Duodenal mucosa (tissue), 2 donors: ENCODE results near the gene TMEM30A.
A peak's percentile ranks its signal among the peaks of the same experiment; 100 is the strongest.

Experiments used
- H3K27ac ChIP-seq: one replicate; pipeline ENCODE4 v1.7.0; 2013; ENCODE audit warnings: low read depth, low read length
- H3K27me3 ChIP-seq, 2 donors: one replicate each; pipeline ENCODE4 v1.7.0; 2013; ENCODE audit warnings: low read length in 2 of 2, control low read depth in 1 of 2; ENCODE audit not compliant: insufficient read depth in 2 of 2, control insufficient read depth in 1 of 2
- H3K36me3 ChIP-seq, 2 donors: one replicate each; pipeline ENCODE4 v1.7.0; 2013; ENCODE audit warnings: low read length in 2 of 2, control low read depth in 1 of 2; ENCODE audit not compliant: insufficient read depth in 2 of 2, control insufficient read depth in 1 of 2
- H3K4me1 ChIP-seq, 2 donors: one replicate each; pipeline ENCODE4 v1.7.0; 2013; ENCODE audit warnings: low read length in 2 of 2, control low read depth in 1 of 2; ENCODE audit not compliant: insufficient read depth in 2 of 2, control insufficient read depth in 1 of 2
- H3K4me3 ChIP-seq, 2 donors: one replicate each; pipeline ENCODE4 v1.7.0; 2013; ENCODE audit warnings: low read length in 2 of 2, low read depth in 1 of 2
- H3K9ac ChIP-seq, 2 donors: one replicate each; pipeline ENCODE4 v1.7.0; 2013; ENCODE audit warnings: low read length in 2 of 2, low read depth in 1 of 2
- H3K9me3 ChIP-seq, 2 donors: one replicate each; pipeline ENCODE4 v1.7.0; 2013; ENCODE audit warnings: low read length in 2 of 2, control low read depth in 1 of 2; ENCODE audit not compliant: control insufficient read depth in 1 of 2

Gene TMEM30A

DNA sequence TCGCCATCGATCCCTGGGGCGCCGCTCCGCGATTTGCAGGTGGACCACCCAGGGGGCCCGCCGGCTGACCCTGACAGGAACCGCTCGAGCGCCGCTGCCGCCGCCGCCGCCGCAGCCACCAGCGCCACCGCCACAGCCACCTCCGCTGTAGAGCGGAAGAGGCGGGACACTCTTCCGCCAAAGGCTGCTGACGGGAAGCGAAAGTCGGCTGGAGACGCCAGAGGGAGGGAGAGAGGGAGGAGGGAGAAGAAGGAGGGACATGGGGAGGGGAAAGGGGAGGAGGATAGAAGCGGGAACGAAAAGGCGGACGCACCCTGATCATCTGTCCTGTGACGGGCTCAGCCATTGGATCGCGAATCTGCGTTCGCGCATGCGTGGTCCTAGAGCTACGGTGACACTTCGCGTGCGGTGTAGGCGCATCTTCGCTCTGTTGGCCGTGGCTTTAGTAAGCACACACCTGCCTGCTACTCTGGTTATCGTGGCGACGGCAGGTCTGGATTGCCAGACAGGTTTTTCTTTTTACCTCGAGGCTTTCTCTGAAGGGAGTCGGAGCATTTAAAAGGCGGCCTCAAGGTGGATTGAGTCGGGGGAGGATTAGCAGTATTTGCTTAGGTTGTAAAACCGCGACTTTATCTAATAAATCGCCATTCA, at the start of gene TMEM30A:
TSS of gene TMEM30A (minus strand) at position 161 of the 651 bp plus-strand sequence. CDS start at position 7, 154 bp downstream.
- H3K4me3 ChIP-seq, result peak within 1 kb of the TSS; percentile 98 to 99
- H3K9me3 ChIP-seq, result no peaks in the 10 kb centered on the region
- no peaks in the 10 kb centered on the region for H3K36me3 ChIP-seq
- peak within 1 kb of the TSS; percentile 88 to 98 for H3K9ac ChIP-seq
- H3K4me1 ChIP-seq, result peaks cover 16 to 17% of the 10 kb centered on the region in 2 donors
- H3K27ac ChIP-seq, result peak within 1 kb of the TSS; percentile 85
- H3K27me3 ChIP-seq, result no peaks in the 10 kb centered on the region

DNA sequence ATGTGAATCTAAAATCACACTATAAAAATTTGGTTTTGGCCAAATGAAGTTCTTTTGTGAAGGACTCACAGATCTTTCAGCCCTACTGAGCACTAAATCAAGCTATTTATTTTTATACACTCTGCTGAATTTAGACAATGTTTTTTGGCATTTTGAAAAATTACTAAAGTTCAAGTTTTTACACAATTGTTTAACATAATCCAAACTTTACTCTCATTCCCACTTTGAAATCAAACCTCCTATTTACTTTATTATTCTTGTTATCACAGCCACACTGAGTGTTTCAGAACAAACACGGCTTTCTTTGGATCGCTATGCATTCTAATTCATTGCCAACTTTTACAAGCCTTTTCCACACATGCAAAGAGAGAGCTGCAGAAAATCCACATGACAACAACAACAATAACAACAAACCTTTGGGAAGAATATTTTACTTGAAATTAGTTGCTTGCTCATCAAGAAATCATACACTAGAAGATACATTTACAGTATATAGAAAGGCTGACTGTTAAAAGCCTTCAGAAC, 49.1 kb upstream of the TMEM30A start:
- Histone ChIP-seq H3K27ac (no peak overlapping the region), H3K9me3 (no peaks in the 10 kb centered on the region), H3K27me3 (no peaks in the 10 kb centered on the region), H3K9ac (no peak overlapping the region), H3K36me3 (no peaks in the 10 kb centered on the region), H3K4me3 (no peak overlapping the region), H3K4me1 (no peaks in the 10 kb centered on the region)

DNA sequence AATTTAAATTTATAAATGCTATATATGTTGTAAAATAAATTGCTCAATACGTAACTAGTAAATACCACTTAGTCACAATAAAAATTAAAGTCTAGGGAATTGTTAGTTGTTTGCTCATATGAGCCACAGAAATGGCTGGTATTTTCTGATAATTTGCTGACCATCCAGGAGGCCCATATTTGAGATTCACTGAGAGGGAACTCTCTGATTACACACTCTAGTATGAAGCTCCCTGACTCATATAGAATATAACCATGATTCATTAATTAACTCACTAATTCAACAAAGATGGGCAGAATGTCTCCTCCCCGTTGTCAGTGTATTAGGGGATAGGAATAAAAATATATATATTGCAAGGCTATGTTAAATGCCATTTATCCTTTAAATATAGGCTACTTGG, 46.6 kb upstream of the TMEM30A start:
- Histone ChIP-seq H3K9ac (no peak overlapping the region), H3K36me3 (no peaks in the 10 kb centered on the region), H3K27me3 (no peaks in the 10 kb centered on the region), H3K9me3 (no peaks in the 10 kb centered on the region), H3K27ac (no peak overlapping the region), H3K4me3 (no peak overlapping the region), H3K4me1 (no peaks in the 10 kb centered on the region)

DNA sequence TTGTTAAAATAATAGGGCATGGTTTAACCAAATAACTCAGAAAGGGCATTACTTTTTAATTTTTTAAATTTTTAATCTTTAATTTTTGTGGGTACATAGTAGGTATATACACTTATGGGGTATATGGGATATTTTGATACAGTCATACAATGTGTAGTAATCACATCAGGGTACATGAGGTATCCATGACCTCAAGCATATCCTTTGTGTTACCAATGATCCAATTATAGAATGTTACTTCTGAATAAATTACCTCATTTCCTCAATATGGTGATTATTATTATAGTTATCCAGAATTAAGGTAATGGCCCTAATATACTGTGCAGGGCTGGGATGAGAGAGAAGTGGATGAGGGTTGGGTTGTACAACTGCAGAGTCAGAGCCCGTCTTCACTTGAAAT, 45.1 kb upstream of the TMEM30A start:
- Histone ChIP-seq H3K4me1 (no peaks in the 10 kb centered on the region), H3K36me3 (no peaks in the 10 kb centered on the region), H3K4me3 (no peak overlapping the region), H3K27ac (no peak overlapping the region), H3K9me3 (no peaks in the 10 kb centered on the region), H3K27me3 (no peaks in the 10 kb centered on the region), H3K9ac (no peak overlapping the region)

DNA sequence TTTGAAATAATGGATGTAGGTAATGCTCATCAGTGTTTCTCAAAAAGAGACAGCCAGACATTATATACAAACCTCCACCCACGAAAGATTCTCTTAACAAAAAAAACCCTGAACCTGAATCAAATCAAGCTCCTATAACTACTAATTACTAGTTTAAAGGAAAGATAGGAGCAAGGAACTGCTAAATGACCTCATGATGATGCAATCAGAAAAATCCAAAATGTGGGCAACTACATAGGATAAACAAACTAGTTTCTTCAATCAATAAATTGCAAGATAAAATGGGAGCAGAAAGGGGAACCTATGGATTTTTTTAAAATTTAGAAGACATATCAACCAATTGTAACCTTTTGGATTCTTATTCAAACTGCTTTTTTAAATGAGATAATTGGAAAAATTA, 43.2 kb upstream of the TMEM30A start:
- no peaks in the 10 kb centered on the region for H3K27me3 ChIP-seq
- no peaks in the 10 kb centered on the region for H3K4me1 ChIP-seq
- H3K4me3 ChIP-seq, result no peak overlapping the region
- no peaks in the 10 kb centered on the region for H3K9me3 ChIP-seq
- no peak overlapping the region for H3K27ac ChIP-seq
- H3K9ac ChIP-seq, result no peak overlapping the region
- H3K36me3 ChIP-seq, result no peaks in the 10 kb centered on the region

DNA sequence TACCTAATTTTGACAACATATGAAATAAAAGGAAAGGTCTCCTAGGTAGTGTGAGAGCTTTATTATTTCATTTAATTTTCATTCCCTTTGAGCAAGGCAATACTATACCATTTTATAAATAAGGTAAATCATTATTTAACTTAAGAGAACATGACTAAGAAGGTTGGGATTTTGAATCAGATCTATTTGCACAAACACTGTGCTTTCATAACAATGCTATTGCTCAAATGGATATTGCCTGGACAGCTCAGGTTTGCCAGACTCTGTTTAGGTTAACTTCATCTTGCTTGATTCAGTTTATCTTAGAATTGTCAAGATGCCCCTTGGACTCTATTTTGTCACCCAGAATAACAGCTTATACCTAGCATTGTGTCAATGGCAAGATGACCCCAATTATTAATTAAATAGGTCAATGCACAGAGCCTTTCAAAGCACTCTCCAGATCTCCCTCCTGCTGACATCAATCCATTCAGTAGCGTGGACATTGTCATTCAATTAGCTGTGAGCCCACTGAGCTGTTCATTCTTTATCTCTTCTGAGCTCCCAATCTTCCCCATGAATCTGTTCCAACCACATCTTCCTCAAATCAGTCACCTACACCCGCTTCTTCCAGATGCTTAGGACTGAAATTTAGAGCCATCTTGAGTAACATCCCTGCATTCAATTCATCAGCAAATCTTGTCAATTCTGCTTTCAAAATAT, 42.1 kb upstream of the TMEM30A start:
- H3K27me3 ChIP-seq, result no peaks in the 10 kb centered on the region
- H3K27ac ChIP-seq, result no peak overlapping the region
- no peak overlapping the region for H3K9ac ChIP-seq
- no peaks in the 10 kb centered on the region for H3K4me1 ChIP-seq
- no peaks in the 10 kb centered on the region for H3K9me3 ChIP-seq
- no peak overlapping the region for H3K4me3 ChIP-seq
- no peaks in the 10 kb centered on the region for H3K36me3 ChIP-seq

DNA sequence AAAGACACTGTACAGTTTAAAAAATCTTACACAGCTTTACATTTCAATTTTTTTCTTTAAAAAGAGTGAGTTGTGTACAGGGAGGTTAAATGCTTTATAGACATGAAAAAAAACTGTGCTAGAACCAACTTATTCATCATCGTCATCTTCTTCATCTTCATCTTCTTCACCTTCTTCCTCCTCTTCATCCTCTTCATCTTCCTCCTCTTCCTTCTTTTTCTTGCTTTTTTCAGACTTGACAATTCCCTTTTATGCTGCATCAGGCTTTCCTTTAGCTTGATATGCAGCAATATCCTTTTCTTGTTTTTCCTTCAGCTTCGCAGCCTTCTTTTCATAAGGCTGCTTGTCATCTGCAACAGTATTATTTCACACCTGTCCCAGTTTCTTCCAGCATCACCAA, 34.3 kb upstream of the TMEM30A start:
- no peak overlapping the region for H3K9ac ChIP-seq
- no peaks in the 10 kb centered on the region for H3K27me3 ChIP-seq
- no peaks in the 10 kb centered on the region for H3K4me1 ChIP-seq
- no peak overlapping the region for H3K4me3 ChIP-seq
- no peak overlapping the region for H3K27ac ChIP-seq
- H3K36me3 ChIP-seq, result no peaks in the 10 kb centered on the region
- H3K9me3 ChIP-seq, result no peaks in the 10 kb centered on the region

DNA sequence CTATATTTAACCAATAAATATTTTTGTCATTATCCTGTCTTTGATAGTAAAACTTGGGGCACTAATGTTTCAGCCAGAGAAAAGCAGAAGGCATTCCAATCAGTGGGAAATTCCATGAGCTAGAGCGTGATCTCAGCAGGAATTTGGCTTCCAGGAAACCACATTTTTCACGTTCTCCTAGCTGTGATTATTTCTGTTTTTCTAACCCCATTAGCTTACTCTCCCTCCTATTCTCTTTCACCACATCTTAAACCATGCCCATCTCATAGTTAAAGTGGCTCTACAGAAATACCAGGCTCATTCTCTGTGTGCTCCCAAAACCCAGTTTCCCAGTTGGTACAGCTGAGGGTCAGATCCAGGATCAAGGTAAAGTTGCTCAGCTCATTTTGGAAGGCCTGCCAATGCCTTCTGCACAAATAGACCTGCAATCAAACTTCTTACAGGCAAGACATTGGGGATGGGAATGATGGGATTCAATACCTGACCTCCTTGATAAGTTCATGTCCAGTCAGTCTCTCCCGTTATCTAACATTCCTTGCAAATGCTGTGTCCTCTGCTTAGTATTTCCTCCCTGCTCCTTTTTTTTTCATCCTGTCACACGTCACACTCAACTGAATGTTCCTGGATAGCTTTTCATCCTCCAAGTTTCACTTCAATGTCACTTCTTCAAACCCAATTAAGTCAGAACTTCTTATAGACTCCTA, 33.1 kb upstream of the TMEM30A start:
- no peaks in the 10 kb centered on the region for H3K36me3 ChIP-seq
- H3K27ac ChIP-seq, result no peak overlapping the region
- H3K9ac ChIP-seq, result no peak overlapping the region
- H3K9me3 ChIP-seq, result no peaks in the 10 kb centered on the region
- H3K4me3 ChIP-seq, result no peak overlapping the region
- no peaks in the 10 kb centered on the region for H3K4me1 ChIP-seq
- H3K27me3 ChIP-seq, result no peaks in the 10 kb centered on the region

DNA sequence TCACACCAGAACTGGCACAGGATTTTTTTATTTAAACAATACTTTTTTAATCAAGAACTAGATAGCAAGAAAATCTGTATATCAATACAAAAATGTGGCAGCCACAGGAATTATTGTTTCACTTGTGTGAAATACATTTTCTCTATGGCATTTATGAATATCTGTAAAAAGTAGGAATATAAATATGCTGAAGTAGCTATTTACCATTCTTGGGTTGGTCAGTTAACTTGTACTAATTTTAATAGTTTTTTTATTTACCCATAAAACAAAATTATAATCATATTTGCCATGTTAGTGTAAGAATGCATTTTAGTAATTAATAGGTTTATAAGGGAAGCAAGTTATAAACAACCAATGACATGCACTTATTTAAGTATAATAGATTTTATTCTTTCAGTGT, 31.4 kb upstream of the TMEM30A start:
- Histone ChIP-seq H3K27me3 (no peaks in the 10 kb centered on the region), H3K4me1 (no peaks in the 10 kb centered on the region), H3K27ac (no peak overlapping the region), H3K9ac (no peak overlapping the region), H3K36me3 (no peaks in the 10 kb centered on the region), H3K4me3 (no peak overlapping the region), H3K9me3 (no peaks in the 10 kb centered on the region)
